Neural cell (in vitro differentiated cells): ENCODE results near the gene PHTF2. TPM values are rescaled to one million over a fixed set of nuclear protein-coding genes. Genes with fewer than 3 reads are reported as not detected.

Experiments used
- H2AFZ ChIP-seq: fragments of 200-600, 300-800 bp; sonication (generic), shearing (Covaris generic); 2 replicates; pipeline ENCODE4 v1.6.0; 2014; ENCODE audit warnings: low read depth, mild to moderate bottlenecking, antibody characterized with exemption, low read length, moderate library complexity
- H3F3A ChIP-seq: fragments of 200-600 bp; shearing (Covaris generic); 2 replicates; pipeline ENCODE4 v1.6.1; 2016; ENCODE audit warnings: mild to moderate bottlenecking, moderate library complexity, mixed read lengths, antibody characterized with exemption, low read length; ENCODE audit not compliant: insufficient read depth, poor library complexity, severe bottlenecking
- H3K27ac ChIP-seq: fragments of 200-600, 300-800 bp; sonication (generic), shearing (Covaris generic); 2 replicates; pipeline ENCODE4 v1.5.1; 2014; ENCODE audit warnings: mild to moderate bottlenecking, low read length, moderate library complexity
- H3K27me3 ChIP-seq: fragments of 300-800, 200-600 bp; sonication (generic), shearing (Covaris generic); 2 replicates; pipeline ENCODE4 v1.6.0; 2014; ENCODE audit warnings: mild to moderate bottlenecking, low read depth, low read length, moderate library complexity; ENCODE audit not compliant: insufficient read depth
- H3K36me3 ChIP-seq: fragments of 300-800, 200-600 bp; sonication (generic), shearing (Covaris generic); 2 replicates; pipeline ENCODE4 v1.5.1; 2014; ENCODE audit warnings: mild to moderate bottlenecking, antibody characterized with exemption, low read length, moderate library complexity; ENCODE audit not compliant: insufficient read depth
- H3K4me2 ChIP-seq: fragments of 300-800, 200-600 bp; sonication (generic), shearing (Covaris generic); 2 replicates; pipeline ENCODE4 v1.6.0; 2014; ENCODE audit warnings: mild to moderate bottlenecking, low read length
- H3K4me3 ChIP-seq: fragments of 300-800, 200-600 bp; sonication (generic), shearing (Covaris generic); 2 replicates; pipeline ENCODE4 v1.5.1; 2014; ENCODE audit warnings: mild to moderate bottlenecking, low read length, moderate library complexity
- H3K79me2 ChIP-seq: fragments of 200-600 bp; shearing (Covaris generic); replicated peaks from 2 replicates; pipeline ENCODE4 v1.6.0; 2014; ENCODE audit warnings: mild to moderate bottlenecking, low read length, moderate library complexity; ENCODE audit not compliant: insufficient read depth
- H3K9ac ChIP-seq: fragments of 300-800, 200-600 bp; sonication (generic), shearing (Covaris generic); 2 replicates; pipeline ENCODE4 v1.6.1; 2016; ENCODE audit warnings: mild to moderate bottlenecking, low read length, mixed read lengths
- H3K9me2 ChIP-seq: fragments of 200-600 bp; shearing (Covaris generic); 2 replicates; pipeline ENCODE4 v1.6.1; 2016; ENCODE audit warnings: mild to moderate bottlenecking, low read length, mixed read lengths; ENCODE audit not compliant: insufficient read depth
- H3K9me3 ChIP-seq: fragments of 200-600, 300-800 bp; sonication (generic), shearing (Covaris generic); 2 replicates; pipeline ENCODE4 v1.6.1; 2016; ENCODE audit warnings: mild to moderate bottlenecking, mixed run types, low read length, moderate library complexity, mixed read lengths
- H4K20me1 ChIP-seq: fragments of 200-600 bp; shearing (Covaris generic); 2 replicates; pipeline ENCODE4 v1.6.1; 2016; ENCODE audit warnings: mild to moderate bottlenecking, mixed run types; ENCODE audit not compliant: insufficient read depth
- EP300 ChIP-seq: fragments of 450-650 bp; conservative IDR thresholded peaks from 2 replicates; pipeline ENCODE4 v1.6.1; 2014; ENCODE audit warnings: antibody characterized with exemption, mild to moderate bottlenecking, moderate library complexity; ENCODE audit not compliant: poor library complexity, severe bottlenecking
- EZH2 ChIP-seq: fragments of 200-600, 300-800 bp; shearing (Covaris generic), sonication (generic); IDR thresholded peaks from 2 replicates; pipeline ENCODE4 v1.6.1; 2014; ENCODE audit warnings: antibody characterized with exemption, low read length, borderline replicate concordance, mild to moderate bottlenecking; ENCODE audit not compliant: insufficient read depth, poor library complexity, severe bottlenecking
- MXI1 ChIP-seq: fragments of 450-650 bp; conservative IDR thresholded peaks from 2 replicates; pipeline ENCODE4 v1.6.1; 2014; ENCODE audit warnings: antibody characterized with exemption, mild to moderate bottlenecking; ENCODE audit not compliant: poor library complexity, severe bottlenecking
- POLR2AphosphoS5 ChIP-seq: IDR thresholded peaks from 2 replicates; pipeline ENCODE4 v1.6.1; 2012
- RAD21 ChIP-seq: fragments of 450-650 bp; conservative IDR thresholded peaks from 2 replicates; pipeline ENCODE4 v1.6.1; 2014; ENCODE audit warnings: antibody characterized with exemption, mild to moderate bottlenecking, moderate library complexity
- SMC3 ChIP-seq: fragments of 450-650 bp; conservative IDR thresholded peaks from 2 replicates; pipeline ENCODE4 v1.6.1; 2014; ENCODE audit warnings: antibody characterized with exemption, mild to moderate bottlenecking, moderate library complexity; ENCODE audit not compliant: poor library complexity
- TAF1 ChIP-seq: IDR thresholded peaks from 2 replicates; pipeline ENCODE4 v1.6.1; 2012; ENCODE audit warnings: low read depth
- polyA plus RNA-seq: library from polyadenylated mRNA; depleted of rRNA; stranded (reverse); fragments of >200 nt; gene quantifications from 2 replicates; pipeline ENCODE4 v1.2.3, GENCODE V29; 2014
- TF ChIP-seq, protein P1 (sequence below): IDR thresholded peaks from 2 replicates; pipeline ENCODE4 v1.6.1; 2012; ENCODE audit warnings: borderline replicate concordance
- TF ChIP-seq, protein P2 (sequence below): fragments of 450-650 bp; IDR thresholded peaks from 2 replicates; pipeline ENCODE4 v1.5.1; 2014; ENCODE audit warnings: antibody characterized with exemption, mild to moderate bottlenecking, moderate library complexity; ENCODE audit not compliant: poor library complexity, severe bottlenecking

PHTF2 gene
- polyA plus RNA-seq, 1 donor from 2014 or later, result 34.4 TPM

DNA sequence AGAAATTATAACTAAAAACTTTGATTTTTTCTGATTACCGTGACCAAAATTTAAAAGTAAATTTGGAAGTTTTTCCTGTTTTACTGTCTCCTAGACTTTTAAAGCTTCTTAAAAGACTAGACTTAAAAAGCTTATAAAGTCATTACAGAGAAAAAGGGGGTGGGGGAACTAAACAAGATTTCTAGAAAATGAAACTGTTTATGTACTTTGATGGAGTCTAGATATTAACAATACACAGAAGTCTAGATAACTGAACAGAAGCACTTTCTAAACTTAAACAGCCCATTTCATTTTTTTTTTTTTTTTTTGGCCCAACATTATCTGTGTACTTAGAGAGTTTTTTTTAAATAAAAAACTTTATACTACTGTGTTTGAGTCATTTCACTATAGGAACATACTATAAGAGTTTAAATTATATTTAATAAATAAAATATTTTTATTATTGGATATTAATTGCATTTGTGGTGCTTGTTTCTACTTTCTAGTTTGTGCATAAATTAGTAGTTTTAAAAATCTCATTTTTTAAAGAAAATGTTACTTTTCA is 98.5 kb downstream of the PHTF2 start:
- H3K4me3 ChIP-seq, result no peak overlapping the region
- H3F3A ChIP-seq, result peaks cover 7% of the 10 kb centered on the region
- no peak overlapping the region for H2AFZ ChIP-seq
- no peaks in the 10 kb centered on the region for H3K9me2 ChIP-seq
- no peaks in the 10 kb centered on the region for H4K20me1 ChIP-seq
- no peaks in the 10 kb centered on the region for H3K27me3 ChIP-seq
- no peaks in the 10 kb centered on the region for H3K9me3 ChIP-seq
- no peak overlapping the region for H3K4me2 ChIP-seq
- H3K9ac ChIP-seq, result no peak overlapping the region
- TF ChIP-seq SMC3 (no peak), EP300 (no peak), RAD21 (no peak), MXI1 (no peak)
- TF ChIP-seq, protein P1, sequence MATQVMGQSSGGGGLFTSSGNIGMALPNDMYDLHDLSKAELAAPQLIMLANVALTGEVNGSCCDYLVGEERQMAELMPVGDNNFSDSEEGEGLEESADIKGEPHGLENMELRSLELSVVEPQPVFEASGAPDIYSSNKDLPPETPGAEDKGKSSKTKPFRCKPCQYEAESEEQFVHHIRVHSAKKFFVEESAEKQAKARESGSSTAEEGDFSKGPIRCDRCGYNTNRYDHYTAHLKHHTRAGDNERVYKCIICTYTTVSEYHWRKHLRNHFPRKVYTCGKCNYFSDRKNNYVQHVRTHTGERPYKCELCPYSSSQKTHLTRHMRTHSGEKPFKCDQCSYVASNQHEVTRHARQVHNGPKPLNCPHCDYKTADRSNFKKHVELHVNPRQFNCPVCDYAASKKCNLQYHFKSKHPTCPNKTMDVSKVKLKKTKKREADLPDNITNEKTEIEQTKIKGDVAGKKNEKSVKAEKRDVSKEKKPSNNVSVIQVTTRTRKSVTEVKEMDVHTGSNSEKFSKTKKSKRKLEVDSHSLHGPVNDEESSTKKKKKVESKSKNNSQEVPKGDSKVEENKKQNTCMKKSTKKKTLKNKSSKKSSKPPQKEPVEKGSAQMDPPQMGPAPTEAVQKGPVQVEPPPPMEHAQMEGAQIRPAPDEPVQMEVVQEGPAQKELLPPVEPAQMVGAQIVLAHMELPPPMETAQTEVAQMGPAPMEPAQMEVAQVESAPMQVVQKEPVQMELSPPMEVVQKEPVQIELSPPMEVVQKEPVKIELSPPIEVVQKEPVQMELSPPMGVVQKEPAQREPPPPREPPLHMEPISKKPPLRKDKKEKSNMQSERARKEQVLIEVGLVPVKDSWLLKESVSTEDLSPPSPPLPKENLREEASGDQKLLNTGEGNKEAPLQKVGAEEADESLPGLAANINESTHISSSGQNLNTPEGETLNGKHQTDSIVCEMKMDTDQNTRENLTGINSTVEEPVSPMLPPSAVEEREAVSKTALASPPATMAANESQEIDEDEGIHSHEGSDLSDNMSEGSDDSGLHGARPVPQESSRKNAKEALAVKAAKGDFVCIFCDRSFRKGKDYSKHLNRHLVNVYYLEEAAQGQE, result no peak
- no peaks in the 10 kb centered on the region for H3K36me3 ChIP-seq
- H3K79me2 ChIP-seq, result no peaks in the 10 kb centered on the region
- no peak overlapping the region for H3K27ac ChIP-seq

DNA sequence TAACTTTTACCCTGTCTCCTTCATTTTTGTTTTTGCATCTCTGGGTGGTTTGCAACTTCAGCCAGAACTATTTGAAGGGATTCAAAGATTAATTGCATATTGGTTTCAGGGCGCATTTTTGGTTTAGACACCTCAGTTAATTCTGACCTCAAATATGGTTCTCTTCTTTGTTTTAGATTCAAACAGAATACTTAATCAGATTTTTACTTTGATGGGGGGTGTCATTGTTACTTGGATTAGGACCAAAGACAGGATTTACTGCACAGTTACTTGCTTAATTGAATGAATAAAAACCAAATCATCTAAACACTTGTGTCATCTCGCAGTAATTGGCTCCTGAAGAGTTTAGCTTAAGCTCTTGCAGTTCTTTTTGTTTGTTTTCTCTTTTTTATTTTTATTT is 100.9 kb downstream of the PHTF2 start:
- Histone ChIP-seq H3K4me2 (no peak overlapping the region), H3K27me3 (no peaks in the 10 kb centered on the region), H3F3A (peaks cover 7% of the 10 kb centered on the region), H2AFZ (no peak overlapping the region), H3K36me3 (no peaks in the 10 kb centered on the region), H3K4me3 (no peak overlapping the region), H4K20me1 (no peaks in the 10 kb centered on the region), H3K9me2 (no peaks in the 10 kb centered on the region), H3K9ac (no peak overlapping the region), H3K27ac (no peak overlapping the region), H3K9me3 (no peaks in the 10 kb centered on the region), H3K79me2 (no peaks in the 10 kb centered on the region)
- TF ChIP-seq POLR2AphosphoS5 (no peak), EP300 (no peak), SMC3 (no peak), MXI1 (no peak), EZH2 (no peak), RAD21 (no peak), TAF1 (no peak)
- TF ChIP-seq, protein P2, sequence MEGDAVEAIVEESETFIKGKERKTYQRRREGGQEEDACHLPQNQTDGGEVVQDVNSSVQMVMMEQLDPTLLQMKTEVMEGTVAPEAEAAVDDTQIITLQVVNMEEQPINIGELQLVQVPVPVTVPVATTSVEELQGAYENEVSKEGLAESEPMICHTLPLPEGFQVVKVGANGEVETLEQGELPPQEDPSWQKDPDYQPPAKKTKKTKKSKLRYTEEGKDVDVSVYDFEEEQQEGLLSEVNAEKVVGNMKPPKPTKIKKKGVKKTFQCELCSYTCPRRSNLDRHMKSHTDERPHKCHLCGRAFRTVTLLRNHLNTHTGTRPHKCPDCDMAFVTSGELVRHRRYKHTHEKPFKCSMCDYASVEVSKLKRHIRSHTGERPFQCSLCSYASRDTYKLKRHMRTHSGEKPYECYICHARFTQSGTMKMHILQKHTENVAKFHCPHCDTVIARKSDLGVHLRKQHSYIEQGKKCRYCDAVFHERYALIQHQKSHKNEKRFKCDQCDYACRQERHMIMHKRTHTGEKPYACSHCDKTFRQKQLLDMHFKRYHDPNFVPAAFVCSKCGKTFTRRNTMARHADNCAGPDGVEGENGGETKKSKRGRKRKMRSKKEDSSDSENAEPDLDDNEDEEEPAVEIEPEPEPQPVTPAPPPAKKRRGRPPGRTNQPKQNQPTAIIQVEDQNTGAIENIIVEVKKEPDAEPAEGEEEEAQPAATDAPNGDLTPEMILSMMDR, result no peak
- TF ChIP-seq, protein P1, result no peak
